HG03558 (cell line): ENCODE results near the gene RORB.

Experiments used
- ATAC-seq: cut with Tn5 transposase; IDR thresholded peaks from one replicate; pipeline ENCODE4 v1.9.1; 2021; ENCODE audit warnings: moderate number of reproducible peaks; ENCODE audit not compliant: unreplicated experiment; ENCODE audit errors: extremely low read depth

RORB gene

DNA sequence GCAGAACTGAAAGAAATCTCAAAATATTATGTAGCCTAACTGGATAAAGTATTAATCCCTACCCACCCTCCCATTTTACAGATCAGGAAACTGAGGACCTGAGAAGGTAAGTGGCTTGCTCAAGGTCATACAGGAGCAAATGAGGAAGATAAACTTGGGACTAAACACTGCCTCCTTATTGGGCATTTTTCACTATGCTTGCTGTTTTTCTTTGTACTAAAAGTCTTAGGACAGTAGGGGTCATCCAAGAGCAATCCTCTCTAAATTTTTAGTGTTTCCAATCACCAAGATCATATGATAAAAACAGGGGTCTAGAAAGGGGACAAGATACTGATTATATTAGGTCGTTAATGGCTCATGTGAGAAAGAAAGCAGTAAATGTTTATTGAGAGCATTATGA lies 80.8 kb downstream of the RORB start:
- no peak for ATAC-seq

DNA sequence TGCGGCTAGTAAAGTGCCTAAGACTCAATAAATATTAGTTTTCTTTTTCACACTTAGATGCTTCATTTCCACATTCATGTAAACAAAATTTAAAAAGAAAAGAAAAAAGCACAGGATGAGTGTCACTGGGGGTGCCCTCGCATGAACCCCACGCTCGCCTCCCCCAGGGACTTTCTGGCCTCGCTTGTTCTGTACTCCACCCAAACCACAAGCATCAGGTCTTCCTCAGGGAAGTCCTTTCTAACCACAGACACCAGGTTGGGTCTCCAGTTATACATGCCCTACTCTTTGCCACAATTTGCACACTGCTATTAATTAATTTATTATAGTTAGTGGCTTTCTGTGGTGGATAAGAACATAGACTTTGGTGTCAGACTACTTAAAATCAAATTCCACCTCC lies 92.4 kb downstream of the RORB start:
- no peak for ATAC-seq

DNA sequence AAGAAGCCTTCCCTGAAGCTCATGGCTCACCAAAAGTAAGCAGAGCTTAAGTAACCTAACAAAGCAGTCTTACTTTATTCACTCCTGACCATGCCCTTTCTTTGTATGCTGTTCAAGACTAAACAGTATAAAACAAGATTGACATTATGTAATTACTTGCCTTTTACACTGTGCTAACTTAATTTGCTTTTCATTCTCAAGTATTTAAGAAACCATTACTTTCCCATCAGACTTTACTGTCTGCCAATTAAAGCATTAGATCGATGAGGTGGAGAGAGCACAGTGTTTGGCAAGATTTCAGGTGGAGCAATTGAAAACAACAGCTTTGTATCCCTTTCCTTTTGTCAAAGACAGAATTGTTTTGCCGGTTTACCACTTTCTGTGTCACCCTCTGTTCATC lies 98.2 kb downstream of the RORB start:
- ATAC-seq, result no peak

DNA sequence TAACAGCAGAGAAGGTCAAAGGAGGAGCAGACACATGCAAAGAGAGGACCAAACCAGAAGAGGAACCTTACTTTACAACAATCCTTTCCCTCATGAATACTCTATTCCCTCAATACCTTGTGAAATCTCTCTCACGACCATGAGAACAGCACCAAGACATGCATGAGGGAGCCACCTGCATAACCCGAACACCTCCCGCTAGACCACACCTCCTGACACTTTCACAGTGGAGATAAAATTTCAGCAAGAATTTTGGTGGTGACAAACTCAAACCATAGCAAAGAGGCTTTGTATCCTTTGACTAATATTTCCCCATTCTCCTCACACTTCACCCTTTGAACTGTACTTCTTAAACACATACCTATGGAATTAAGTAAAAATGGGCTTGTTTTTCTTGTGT lies 101.7 kb downstream of the RORB start:
- no peak for ATAC-seq

DNA sequence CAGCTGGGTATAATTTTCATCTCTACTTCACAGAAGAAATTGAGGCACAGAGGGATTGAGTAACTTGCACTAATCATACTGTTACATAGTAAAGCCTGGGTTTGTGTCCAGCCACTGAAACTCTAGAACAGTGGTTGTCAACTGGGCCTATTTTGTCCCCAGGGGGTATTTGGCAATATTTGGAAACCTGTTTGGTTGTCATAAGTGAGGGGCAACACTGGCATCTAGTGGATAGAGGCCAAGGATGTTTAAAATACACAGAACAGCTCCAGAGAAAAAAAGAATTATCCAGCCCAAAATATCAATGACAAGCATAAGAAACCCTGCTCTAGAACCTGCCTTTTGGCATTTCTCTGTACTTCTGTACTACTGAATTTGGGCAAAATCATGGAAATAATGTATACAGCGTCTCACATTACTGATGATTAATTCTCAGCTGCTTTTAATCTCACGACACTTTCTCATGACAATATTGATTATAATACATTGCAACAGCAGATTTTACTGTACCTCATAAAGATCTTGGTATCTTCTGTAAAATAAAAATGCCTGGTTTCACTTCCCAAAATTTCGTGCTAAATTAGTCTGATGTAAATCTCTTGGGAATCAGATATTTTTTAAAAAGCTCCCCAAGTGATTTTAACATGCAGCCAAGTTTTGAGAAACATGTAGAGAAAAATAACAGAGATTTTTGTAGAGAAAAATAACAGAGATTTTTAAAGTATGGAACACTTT lies 112.7 kb downstream of the RORB start:
- ATAC-seq, result no peak

DNA sequence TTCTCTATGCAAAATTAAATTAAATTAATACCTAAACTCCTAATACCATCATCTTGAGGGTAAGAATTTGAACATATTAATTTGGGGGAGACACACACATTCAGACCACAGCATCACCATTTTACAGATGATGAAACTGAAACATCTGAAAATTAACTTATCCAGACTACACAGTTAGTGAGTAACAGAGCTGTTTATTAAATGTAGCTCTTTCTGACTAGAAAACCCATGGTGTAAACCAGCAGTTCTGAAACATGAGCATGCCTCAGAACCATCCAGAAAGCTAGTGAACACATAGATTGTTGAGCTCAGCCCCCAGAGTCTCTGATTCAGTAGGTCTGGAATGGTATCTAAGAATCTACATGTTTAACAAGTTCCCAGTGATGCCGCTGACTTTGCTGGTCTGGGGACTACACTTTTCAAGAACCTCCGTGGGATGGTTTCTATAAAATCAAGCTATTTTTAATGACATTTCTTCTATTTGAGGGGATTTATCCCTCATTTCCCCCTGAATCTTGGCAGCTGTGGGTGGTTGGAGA lies 113.5 kb downstream of the RORB start:
- ATAC-seq, result no peak

DNA sequence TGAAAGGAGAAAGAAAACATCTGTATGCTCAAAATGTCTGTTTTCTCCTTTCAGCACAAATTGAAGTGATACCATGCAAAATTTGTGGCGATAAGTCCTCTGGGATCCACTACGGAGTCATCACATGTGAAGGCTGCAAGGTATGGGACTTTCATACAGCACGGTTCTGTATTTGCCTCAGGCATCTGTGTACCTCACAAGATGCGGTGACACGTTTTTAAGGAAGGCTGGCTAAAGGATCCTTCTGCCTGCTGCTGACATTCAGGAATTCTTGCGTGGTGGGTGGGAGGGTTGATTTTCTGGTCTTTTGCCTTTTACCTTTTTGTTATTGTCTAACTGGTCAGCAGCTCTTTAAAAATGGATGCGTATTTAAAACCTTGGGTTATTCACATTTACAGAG lies 133.1 kb downstream of the RORB start:
- no peak for ATAC-seq

DNA sequence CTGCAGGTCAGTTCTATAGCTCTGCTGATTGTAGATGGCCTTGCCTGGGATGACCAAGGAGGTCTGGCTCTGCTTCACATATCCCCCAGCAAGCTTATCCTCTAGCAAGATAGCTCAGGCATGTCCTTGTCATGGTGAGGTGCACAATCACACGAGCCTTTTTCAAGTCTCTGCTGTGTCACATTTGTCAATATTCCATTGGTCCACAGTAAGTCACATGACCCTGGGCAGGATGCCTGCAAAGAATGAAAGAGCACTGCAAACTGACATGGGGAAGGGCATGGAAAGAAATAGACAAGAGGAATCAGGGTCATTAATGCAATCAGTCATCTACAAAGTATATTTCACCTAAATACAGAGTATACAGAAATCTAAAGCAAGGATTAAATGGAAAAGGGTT lies 142.0 kb downstream of the RORB start:
- ATAC-seq, result no peak

DNA sequence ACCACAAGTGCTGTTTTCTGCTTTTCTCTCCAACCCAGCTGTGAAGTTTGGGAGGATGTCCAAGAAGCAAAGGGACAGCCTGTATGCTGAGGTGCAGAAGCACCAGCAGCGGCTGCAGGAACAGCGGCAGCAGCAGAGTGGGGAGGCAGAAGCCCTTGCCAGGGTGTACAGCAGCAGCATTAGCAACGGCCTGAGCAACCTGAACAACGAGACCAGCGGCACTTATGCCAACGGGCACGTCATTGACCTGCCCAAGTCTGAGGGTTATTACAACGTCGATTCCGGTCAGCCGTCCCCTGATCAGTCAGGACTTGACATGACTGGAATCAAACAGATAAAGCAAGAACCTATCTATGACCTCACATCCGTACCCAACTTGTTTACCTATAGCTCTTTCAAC lies 145.2 kb downstream of the RORB start:
- ATAC-seq, result no peak

DNA sequence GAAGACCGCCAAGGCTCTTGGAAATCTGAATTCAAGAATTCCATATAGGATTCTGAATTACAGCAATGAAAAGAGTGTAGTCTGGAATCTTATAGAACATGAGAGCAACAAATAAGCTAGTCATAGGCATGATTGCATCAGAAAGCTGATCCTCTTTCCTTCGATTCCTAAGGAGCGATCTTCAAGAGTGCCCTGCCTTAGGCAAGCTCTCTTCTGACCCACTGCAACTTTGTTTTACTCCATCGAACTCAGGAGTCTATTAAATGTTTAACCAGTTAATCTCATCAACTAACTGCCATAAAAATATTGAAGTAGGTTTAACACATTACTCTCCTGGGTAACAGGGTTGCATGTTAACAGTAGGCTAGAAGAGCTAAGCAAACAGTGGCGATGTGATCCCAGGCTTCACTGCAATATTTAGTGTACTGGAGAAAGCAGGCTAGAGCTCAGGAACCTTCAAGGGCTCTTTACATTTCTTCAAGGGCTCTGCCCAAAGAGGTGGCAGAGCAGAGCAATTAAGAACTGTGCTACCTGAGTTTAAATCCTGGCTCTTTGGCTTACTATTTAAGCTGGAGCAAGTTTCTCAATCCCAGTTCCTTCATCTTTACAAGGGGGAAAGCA lies 146.3 kb downstream of the RORB start:
- no peak for ATAC-seq

DNA sequence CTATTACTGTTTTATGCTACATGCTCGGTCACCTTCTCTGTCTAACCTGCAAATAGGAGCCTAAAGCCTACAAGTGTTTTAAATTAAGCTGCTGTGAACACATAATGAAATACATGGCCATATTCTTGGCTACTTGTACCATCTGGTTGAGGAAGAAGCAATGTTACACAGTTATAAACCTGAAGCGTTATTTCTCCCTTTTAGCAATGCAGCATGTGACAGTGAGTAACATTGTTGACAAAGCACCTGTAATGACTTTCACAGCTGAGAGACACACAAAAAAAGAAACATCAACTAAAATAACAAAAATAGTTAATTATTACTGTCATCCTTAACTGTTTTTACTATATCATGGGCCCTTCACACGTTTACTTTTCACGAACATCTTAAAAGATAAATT lies 146.9 kb downstream of the RORB start:
- ATAC-seq, result no peak

DNA sequence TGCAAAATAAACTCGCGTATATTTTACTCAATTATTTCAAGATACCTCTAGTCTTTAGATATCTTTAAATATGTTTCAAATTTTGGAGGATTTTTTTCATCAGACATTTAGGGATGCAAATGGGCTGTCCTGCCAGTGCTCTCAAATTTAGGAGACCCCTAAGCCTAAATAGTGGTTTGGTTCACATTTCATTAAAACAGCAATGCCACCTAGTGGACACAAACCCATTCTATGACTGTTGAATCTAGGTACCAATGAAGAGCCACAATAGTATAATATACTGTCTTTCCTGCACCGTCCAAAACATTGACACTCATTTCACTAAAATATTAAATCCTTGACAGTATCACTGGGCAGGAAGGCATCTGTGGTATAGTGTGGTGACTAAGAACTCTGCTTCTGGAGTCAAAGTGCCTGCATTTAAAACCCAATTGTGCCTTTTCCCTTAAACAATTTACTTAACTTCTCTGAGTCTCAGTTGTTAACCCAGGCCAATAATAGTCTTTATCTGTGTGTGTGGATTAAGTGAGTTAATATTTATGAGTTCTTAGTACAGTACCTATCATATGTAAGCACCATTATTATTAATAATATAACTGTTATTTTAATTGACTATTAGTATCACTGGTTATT lies 148.0 kb downstream of the RORB start:
- ATAC-seq, result peak; percentile 43

DNA sequence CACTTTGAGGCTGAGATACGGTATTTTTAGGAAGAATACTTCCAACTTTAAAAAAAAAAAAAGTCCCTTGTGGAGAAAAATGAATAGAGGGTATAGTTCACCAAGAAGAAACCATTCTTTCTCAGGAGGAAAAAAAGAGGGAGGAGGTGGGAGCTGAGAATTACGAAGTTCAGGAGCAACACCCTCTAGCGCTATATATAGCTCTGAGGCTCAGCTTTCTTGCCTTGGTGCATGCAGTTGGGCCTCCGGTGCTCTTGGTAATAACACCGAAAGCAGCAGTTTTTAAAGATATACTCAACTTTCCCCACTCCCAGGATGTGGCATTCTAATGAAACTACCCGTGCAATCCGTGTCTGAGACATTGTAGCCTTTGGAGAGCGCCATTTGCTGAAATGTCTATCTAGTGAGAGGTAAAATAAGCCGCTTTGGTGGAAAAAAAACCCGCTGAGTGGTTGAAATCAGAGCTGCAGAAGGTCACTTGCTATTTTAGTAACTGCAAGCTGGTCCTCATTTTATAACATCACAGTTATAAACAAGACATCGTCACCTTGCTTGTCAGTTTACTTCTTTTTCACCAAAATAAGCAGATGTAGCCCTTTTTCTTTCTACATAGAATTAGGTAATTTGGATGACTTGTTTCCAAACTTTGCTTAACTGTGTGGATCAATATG lies 156.4 kb downstream of the RORB start:
- no peak for ATAC-seq

DNA sequence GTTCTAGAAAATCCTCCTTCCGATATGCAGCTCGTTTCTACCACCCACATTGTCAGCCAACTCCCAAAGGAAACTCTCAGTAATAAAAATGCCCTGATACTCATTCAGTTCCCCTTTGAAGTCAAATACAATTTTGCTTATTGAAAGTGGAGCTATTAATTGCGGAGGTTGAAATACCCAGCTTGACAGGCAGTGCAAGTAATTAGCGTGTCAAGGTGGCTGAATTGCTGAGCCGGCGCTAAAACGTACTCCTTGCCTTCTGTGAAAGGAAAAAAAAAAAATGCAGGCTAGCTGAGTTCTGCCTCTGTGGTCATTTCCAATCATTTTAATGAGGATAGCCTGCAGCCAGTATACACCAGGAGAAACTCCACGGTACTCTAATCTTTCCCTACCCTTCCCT lies 165.5 kb downstream of the RORB start:
- ATAC-seq, result no peak

DNA sequence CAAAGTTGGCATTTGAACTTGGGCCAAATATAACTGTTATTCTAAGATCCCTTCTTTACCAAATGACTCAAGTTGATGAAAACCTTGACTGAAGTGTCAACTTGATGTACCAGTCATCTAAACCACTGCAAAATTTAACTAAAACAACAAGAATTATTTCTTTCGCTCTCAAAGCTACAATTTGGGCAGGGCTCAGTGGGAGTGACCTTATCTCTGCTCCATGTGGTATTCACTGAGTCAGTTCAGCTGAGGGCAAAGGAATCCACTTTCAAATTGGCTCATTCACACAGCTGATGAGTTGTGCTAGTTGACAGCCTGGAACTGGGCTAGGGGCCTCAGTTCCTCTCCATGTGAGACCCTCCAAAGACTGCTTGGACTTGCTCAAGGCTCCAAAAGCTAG lies 166.3 kb downstream of the RORB start:
- ATAC-seq, result no peak

DNA sequence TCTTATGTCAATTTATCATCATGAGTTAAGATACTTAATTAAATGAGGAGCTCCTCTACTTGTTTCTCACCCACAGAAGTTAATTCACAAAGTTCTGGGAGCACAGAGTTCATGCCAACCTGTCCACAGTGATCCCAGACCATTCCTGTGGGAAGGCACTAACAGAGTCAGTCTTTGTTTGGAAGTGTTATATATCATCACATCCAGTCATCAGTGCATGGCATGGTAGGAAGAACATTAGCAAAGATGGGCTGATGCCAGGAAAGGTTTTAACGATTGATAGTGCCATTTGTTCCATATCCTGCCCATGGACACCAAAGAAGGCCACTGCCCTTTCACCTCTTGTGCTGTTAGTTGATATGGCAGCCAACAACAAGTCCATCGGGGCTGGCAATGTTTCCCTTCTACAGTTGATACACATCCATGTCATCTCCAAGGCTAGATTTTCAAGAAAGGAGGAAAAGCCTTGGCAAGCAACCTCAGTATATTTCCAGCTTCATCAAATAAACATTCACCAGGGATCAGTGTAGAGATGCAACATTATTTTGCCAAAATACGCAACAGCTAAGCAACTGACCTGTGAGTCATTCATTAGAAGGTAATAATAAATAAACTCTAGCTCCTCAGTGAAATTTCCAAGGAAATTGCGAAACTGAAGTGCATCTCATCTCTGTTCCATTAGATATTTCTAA lies 169.6 kb downstream of the RORB start:
- no peak for ATAC-seq

DNA sequence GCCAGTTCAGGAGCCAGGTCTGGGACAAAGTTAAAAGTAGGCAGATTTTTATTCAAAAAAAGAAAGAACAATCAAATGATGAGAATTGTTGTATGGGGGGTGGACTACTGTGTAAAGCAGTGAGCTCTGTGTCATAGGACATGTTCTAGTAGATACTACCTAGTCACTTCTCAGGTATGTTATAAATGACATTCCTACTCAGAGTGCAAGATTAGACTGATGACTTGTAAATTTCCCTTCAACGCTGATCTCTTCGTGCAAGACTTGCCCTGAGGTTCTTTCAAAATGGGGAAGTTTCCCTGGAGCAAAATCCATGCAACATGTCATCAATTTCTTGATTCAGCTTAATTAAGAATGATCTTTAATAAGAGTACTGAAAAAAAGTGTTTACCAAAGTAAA lies 175.1 kb downstream of the RORB start:
- no peak for ATAC-seq

DNA sequence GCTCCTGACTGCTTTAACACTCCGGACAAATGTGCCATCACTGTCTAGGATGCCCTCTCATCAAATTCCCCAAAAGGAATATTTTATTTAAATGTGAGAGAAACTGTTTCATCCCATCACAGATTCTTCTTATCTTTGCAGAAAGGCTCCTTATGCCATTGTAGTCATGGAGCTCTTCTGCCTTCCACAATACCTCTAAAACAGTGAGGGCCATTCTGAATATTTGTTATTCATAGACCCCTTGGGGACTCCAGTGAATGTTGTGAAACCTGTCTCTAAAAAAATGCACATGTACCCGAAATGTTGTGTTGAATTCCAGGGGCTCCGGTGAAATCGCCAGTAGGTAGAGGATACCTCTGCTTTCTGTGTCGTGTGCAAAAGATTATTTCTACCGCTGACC lies 176.9 kb downstream of the RORB start:
- ATAC-seq, result no peak

DNA sequence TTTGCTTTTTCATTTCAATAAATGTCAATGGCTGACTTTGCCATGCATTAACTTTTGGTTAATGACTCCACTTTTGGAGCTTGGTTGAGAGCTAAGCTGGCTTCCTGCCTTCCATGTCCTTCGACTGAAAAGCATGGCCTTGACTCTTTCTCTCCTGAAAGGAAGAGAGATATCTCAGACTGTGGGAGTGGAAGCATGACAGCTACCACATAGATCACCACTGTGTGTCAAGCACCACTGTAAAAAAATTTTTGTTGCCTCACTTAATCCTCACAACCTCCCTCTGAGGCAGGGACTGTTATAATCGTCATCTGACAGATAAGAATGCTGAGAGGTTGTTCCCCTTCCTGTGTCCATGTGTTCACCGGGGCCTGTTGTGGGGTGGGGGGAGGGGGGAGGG lies 184.8 kb downstream of the RORB start:
- no peak for ATAC-seq

DNA sequence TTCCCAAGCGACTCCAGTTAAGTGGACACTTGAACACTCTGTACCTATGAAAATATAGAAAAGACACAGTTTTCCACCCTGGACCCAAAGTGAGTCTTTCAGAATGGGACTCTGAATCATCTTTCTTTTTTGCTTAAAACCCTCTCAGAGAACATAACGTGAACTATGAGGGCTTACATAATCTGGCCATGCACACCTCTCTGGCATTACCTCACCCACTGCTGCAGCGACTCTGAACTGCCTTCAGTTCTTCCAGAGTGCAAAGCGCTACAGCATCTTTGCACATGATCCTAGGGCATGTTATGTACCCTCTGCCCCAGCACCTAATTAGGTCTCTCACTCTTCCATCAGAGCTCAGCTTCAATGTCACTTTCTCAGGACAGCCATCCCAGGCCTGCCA lies 186.2 kb downstream of the RORB start:
- no peak for ATAC-seq
